K562 (cell line): Measurements from ENCODE around the gene PSD2.

ENCODE experiments used
- ELF1 ChIP-seq: fragments of 200-800 bp; sonication (Bioruptor generic); IDR thresholded peaks from 2 replicates; pipeline ENCODE4 v1.6.1; 2016; ENCODE audit warnings: missing genetic modification characterization, missing compliant biosample characterization
- EZH2 ChIP-seq: IDR thresholded peaks from 2 replicates; pipeline ENCODE4 v1.6.1; 2012; ENCODE audit warnings: low read depth, mild to moderate bottlenecking, inconsistent platforms, low read length, borderline replicate concordance
- HDAC2 ChIP-seq: fragments of 450-650 bp; IDR thresholded peaks from 2 replicates; pipeline ENCODE4 v1.6.1; 2016; ENCODE audit warnings: mild to moderate bottlenecking
- HDAC3 ChIP-seq: fragments of 450-650 bp; IDR thresholded peaks from 2 replicates; pipeline ENCODE4 v1.6.1; 2018; ENCODE audit warnings: borderline replicate concordance, mild to moderate bottlenecking, moderate library complexity; ENCODE audit not compliant: partially characterized antibody
- MAFF ChIP-seq: IDR thresholded peaks from 2 replicates; pipeline ENCODE4 v1.6.1; 2012; ENCODE audit warnings: low read length, improper control_type of control experiment
- MXI1 ChIP-seq: IDR thresholded peaks from 2 replicates; pipeline ENCODE4 v1.6.1; 2011; ENCODE audit warnings: low read depth, mild to moderate bottlenecking, improper control_type of control experiment, low read length
- RAD51 ChIP-seq: fragments of 450-650 bp; IDR thresholded peaks from 2 replicates; pipeline ENCODE4 v1.7.1; 2016; ENCODE audit warnings: low read depth, mild to moderate bottlenecking, borderline replicate concordance
- SMC3 ChIP-seq: conservative IDR thresholded peaks from 2 replicates; pipeline ENCODE4 v1.6.1; 2011; ENCODE audit warnings: low read depth, low read length, improper control_type of control experiment; ENCODE audit not compliant: insufficient read depth
- TCF7 ChIP-seq: sonication (generic); IDR thresholded peaks from 2 replicates; pipeline ENCODE4 v1.6.1; 2016; ENCODE audit warnings: antibody characterized with exemption, borderline replicate concordance
- ZNF766 ChIP-seq: fragments of 200-800 bp; sonication (Bioruptor generic); conservative IDR thresholded peaks from 2 replicates; pipeline ENCODE4 v1.6.1; 2016; ENCODE audit warnings: missing genetic modification characterization, missing compliant biosample characterization
- TF ChIP-seq, protein P1 (sequence below), 3 experiments: IDR thresholded peaks in 2 of 3; conservative IDR thresholded peaks in 1 of 3; 2 replicates each; pipeline ENCODE4 v1.5.1; 2011 to 2012; ENCODE audit warnings: low read length in 3 of 3, mild to moderate bottlenecking in 3 of 3, control low read depth in 2 of 3, improper control_type of control experiment in 1 of 3, inconsistent platforms in 1 of 3, low read depth in 1 of 3, mixed read lengths in 1 of 3, moderate library complexity in 1 of 3; ENCODE audit not compliant: insufficient read depth in 2 of 3
- TF ChIP-seq, protein P2 (sequence below): fragments of 450-650 bp; IDR thresholded peaks from 2 replicates; pipeline ENCODE4 v1.6.1; 2016; ENCODE audit warnings: missing biosample characterization, missing genetic modification characterization
- TF ChIP-seq, protein P3 (sequence below): sonication (generic); formaldehyde crosslinking; IDR thresholded peaks from 2 replicates; pipeline ENCODE4 v1.8.0; 2022; ENCODE audit warnings: mild to moderate bottlenecking, missing genetic modification reagents
- TF ChIP-seq, protein P4 (sequence below): sonication (generic); formaldehyde crosslinking; IDR thresholded peaks from 2 replicates; pipeline ENCODE4 v1.8.0; 2022; ENCODE audit warnings: missing genetic modification reagents, mild to moderate bottlenecking, borderline replicate concordance

DNA sequence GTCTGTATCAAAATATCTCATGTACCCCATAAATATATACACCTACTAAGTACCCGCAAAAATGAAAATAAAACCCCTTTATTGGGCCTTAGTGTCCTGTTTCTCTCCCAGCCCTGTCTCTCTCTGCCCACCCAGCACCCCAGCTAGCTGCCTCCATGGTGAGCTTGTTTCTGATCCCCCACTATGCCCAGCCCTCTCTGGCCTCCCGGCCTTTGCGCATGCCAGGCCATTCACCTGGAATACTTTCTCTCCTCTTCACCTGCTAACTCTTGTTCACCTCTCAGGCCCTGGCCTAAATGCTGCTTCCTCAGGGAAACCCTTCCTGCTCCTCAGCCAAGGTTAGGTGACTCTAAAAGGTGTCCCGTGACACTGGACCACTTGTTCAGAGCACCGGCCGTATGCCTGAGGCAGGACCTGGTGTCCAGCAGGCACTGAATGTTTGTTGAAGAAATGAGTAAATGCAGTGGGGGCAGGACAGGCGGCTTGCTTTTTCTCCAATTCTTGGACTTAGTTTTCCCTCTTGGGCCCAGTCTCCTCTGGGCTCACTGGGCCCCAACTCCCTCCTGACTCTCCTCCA is 58.5 kb downstream of the PSD2 start:
- TF ChIP-seq SMC3, result no peak
- TF ChIP-seq, protein P1, sequence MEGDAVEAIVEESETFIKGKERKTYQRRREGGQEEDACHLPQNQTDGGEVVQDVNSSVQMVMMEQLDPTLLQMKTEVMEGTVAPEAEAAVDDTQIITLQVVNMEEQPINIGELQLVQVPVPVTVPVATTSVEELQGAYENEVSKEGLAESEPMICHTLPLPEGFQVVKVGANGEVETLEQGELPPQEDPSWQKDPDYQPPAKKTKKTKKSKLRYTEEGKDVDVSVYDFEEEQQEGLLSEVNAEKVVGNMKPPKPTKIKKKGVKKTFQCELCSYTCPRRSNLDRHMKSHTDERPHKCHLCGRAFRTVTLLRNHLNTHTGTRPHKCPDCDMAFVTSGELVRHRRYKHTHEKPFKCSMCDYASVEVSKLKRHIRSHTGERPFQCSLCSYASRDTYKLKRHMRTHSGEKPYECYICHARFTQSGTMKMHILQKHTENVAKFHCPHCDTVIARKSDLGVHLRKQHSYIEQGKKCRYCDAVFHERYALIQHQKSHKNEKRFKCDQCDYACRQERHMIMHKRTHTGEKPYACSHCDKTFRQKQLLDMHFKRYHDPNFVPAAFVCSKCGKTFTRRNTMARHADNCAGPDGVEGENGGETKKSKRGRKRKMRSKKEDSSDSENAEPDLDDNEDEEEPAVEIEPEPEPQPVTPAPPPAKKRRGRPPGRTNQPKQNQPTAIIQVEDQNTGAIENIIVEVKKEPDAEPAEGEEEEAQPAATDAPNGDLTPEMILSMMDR (IDR thresholded peaks at IDR 0.05 in 2 of 3, conservative IDR thresholded peaks at IDR 0.05 in 1 of 3; ENCODE audit: insufficient read depth in 2 of 3, low read depth in 1 of 3, low read length in 3 of 3), result no peak
- TF ChIP-seq, protein P2, sequence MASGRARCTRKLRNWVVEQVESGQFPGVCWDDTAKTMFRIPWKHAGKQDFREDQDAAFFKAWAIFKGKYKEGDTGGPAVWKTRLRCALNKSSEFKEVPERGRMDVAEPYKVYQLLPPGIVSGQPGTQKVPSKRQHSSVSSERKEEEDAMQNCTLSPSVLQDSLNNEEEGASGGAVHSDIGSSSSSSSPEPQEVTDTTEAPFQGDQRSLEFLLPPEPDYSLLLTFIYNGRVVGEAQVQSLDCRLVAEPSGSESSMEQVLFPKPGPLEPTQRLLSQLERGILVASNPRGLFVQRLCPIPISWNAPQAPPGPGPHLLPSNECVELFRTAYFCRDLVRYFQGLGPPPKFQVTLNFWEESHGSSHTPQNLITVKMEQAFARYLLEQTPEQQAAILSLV (tag), result no peak
- TF ChIP-seq MXI1, result no peak
- TF ChIP-seq, protein P3, sequence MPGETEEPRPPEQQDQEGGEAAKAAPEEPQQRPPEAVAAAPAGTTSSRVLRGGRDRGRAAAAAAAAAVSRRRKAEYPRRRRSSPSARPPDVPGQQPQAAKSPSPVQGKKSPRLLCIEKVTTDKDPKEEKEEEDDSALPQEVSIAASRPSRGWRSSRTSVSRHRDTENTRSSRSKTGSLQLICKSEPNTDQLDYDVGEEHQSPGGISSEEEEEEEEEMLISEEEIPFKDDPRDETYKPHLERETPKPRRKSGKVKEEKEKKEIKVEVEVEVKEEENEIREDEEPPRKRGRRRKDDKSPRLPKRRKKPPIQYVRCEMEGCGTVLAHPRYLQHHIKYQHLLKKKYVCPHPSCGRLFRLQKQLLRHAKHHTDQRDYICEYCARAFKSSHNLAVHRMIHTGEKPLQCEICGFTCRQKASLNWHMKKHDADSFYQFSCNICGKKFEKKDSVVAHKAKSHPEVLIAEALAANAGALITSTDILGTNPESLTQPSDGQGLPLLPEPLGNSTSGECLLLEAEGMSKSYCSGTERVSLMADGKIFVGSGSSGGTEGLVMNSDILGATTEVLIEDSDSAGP (CRISPR knock-in tag), result no peak
- TF ChIP-seq, protein P4, sequence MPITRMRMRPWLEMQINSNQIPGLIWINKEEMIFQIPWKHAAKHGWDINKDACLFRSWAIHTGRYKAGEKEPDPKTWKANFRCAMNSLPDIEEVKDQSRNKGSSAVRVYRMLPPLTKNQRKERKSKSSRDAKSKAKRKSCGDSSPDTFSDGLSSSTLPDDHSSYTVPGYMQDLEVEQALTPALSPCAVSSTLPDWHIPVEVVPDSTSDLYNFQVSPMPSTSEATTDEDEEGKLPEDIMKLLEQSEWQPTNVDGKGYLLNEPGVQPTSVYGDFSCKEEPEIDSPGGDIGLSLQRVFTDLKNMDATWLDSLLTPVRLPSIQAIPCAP, result no peak
- no peak for TF ChIP-seq EZH2
- no peak for TF ChIP-seq ELF1 (tag)
- TF ChIP-seq MAFF, result no peak
- no peak for TF ChIP-seq HDAC2
- TF ChIP-seq ZNF766 (CRISPR knock-in tag), result no peak
- no peak for TF ChIP-seq TCF7
- no peak for TF ChIP-seq RAD51
- no peak for TF ChIP-seq HDAC3
